ENCODE measurements around the gene HHAT. TPM values are rescaled to one million over a fixed set of nuclear protein-coding genes. Genes with fewer than 3 reads are reported as not detected.

Gene HHAT
- total RNA-seq, 1 donor from 2014 or later, result 14.7 TPM

- Mint-ChIP-seq H3K4me3 (ENCODE audit: low read depth) (no peak overlapping the region), H3K27me3 (no peaks in the 10 kb centered on the region), H3K9me3 (ENCODE audit: low read depth) (no peaks in the 10 kb centered on the region), H3K27ac (no peak overlapping the region), H3K4me1 (ENCODE audit: low read depth) (no peaks in the 10 kb centered on the region), H3K36me3 (ENCODE audit: insufficient read depth) (no peaks in the 10 kb centered on the region)
- no peak for DNase-seq (ENCODE audit: low spot score, unreplicated experiment)
- TF ChIP-seq CTCF (IDR thresholded peaks at IDR 0.05; ENCODE audit: unreplicated experiment), result no peak
These were observed 349.6 kb downstream of the HHAT start for GRCh38 chr1:210678306-210678705.

- no peak for TF ChIP-seq CTCF (IDR thresholded peaks at IDR 0.05; ENCODE audit: unreplicated experiment)
- H3K4me1 Mint-ChIP-seq (ENCODE audit: low read depth), result no peaks in the 10 kb centered on the region
- H3K36me3 Mint-ChIP-seq (ENCODE audit: insufficient read depth), result peaks cover 2% of the 10 kb centered on the region
- no peak overlapping the region for H3K27ac Mint-ChIP-seq
- no peaks in the 10 kb centered on the region for H3K27me3 Mint-ChIP-seq
- DNase-seq (ENCODE audit: low spot score, unreplicated experiment), result no peak
- no peaks in the 10 kb centered on the region for H3K9me3 Mint-ChIP-seq (ENCODE audit: low read depth)
- no peak overlapping the region for H3K4me3 Mint-ChIP-seq (ENCODE audit: low read depth)
These were observed 352.5 kb downstream of the HHAT start for GRCh38 chr1:210681158-210681557.

- DNase-seq (ENCODE audit: low spot score, unreplicated experiment), result no peak
- H3K36me3 Mint-ChIP-seq (ENCODE audit: insufficient read depth), result peaks cover 2% of the 10 kb centered on the region
- H3K4me1 Mint-ChIP-seq (ENCODE audit: low read depth), result no peaks in the 10 kb centered on the region
- H3K4me3 Mint-ChIP-seq (ENCODE audit: low read depth), result no peak overlapping the region
- H3K27me3 Mint-ChIP-seq, result no peaks in the 10 kb centered on the region
- TF ChIP-seq CTCF (IDR thresholded peaks at IDR 0.05; ENCODE audit: unreplicated experiment), result no peak
- no peak overlapping the region for H3K27ac Mint-ChIP-seq
- H3K9me3 Mint-ChIP-seq (ENCODE audit: low read depth), result no peaks in the 10 kb centered on the region
These were observed 354.8 kb downstream of the HHAT start for GRCh38 chr1:210683403-210684047.

- peaks cover 2% of the 10 kb centered on the region for H3K36me3 Mint-ChIP-seq (ENCODE audit: insufficient read depth)
- H3K4me1 Mint-ChIP-seq (ENCODE audit: low read depth), result no peaks in the 10 kb centered on the region
- DNase-seq (ENCODE audit: low spot score, unreplicated experiment), result no peak
- H3K4me3 Mint-ChIP-seq (ENCODE audit: low read depth), result no peak overlapping the region
- no peaks in the 10 kb centered on the region for H3K9me3 Mint-ChIP-seq (ENCODE audit: low read depth)
- H3K27ac Mint-ChIP-seq, result no peak overlapping the region
- no peak for TF ChIP-seq CTCF (IDR thresholded peaks at IDR 0.05; ENCODE audit: unreplicated experiment)
- H3K27me3 Mint-ChIP-seq, result no peaks in the 10 kb centered on the region
These were observed 356.0 kb downstream of the HHAT start for GRCh38 chr1:210684466-210685294.

GRCh38 chr1:210685295-210685650 is 356.6 kb downstream of the HHAT start:
- H3K27me3 Mint-ChIP-seq, result no peaks in the 10 kb centered on the region
- no peak for DNase-seq (ENCODE audit: low spot score, unreplicated experiment)
- H3K4me1 Mint-ChIP-seq (ENCODE audit: low read depth), result no peaks in the 10 kb centered on the region
- H3K27ac Mint-ChIP-seq, result no peak overlapping the region
- no peaks in the 10 kb centered on the region for H3K9me3 Mint-ChIP-seq (ENCODE audit: low read depth)
- peaks cover 2% of the 10 kb centered on the region for H3K36me3 Mint-ChIP-seq (ENCODE audit: insufficient read depth)
- no peak overlapping the region for H3K4me3 Mint-ChIP-seq (ENCODE audit: low read depth)
- TF ChIP-seq CTCF (IDR thresholded peaks at IDR 0.05; ENCODE audit: unreplicated experiment), result no peak
